Parathyroid adenoma (tissue), 2 donors: ENCODE data around the gene MSLN.

Experiments
- H2AFZ ChIP-seq: fragments of 300-600 bp; sonication (generic); one replicate; pipeline ENCODE4 v1.7.0; 2017; ENCODE audit warnings: antibody characterized with exemption, mild to moderate bottlenecking
- H3K27ac ChIP-seq: fragments of 300-600 bp; sonication (generic); one replicate; pipeline ENCODE4 v1.7.0; 2017
- H3K27me3 ChIP-seq: fragments of 300-600 bp; sonication (generic); one replicate; pipeline ENCODE4 v1.7.0; 2017; ENCODE audit warnings: low read length; ENCODE audit not compliant: control insufficient read depth, insufficient read depth
- H3K36me3 ChIP-seq: fragments of 300-600 bp; sonication (generic); one replicate; pipeline ENCODE4 v1.7.0; 2017; ENCODE audit warnings: low read length; ENCODE audit not compliant: control insufficient read depth, insufficient read depth
- H3K4me1 ChIP-seq: fragments of 300-600 bp; sonication (generic); one replicate; pipeline ENCODE4 v1.7.0; 2017; ENCODE audit warnings: control low read depth
- H3K4me2 ChIP-seq: fragments of 300-600 bp; sonication (generic); one replicate; pipeline ENCODE4 v1.7.0; 2017; ENCODE audit warnings: low read length
- H3K4me3 ChIP-seq: fragments of 300-600 bp; sonication (generic); one replicate; pipeline ENCODE4 v1.7.0; 2017; ENCODE audit warnings: low read depth, low read length
- H3K79me2 ChIP-seq: fragments of 300-600 bp; sonication (generic); one replicate; pipeline ENCODE4 v1.7.0; 2017; ENCODE audit warnings: control low read depth
- H3K9ac ChIP-seq: fragments of 300-600 bp; sonication (generic); one replicate; pipeline ENCODE4 v1.7.0; 2017; ENCODE audit warnings: mild to moderate bottlenecking
- H3K9me3 ChIP-seq: fragments of 300-600 bp; sonication (generic); one replicate; pipeline ENCODE4 v1.7.0; 2017; ENCODE audit warnings: low read length; ENCODE audit not compliant: control insufficient read depth
- CTCF ChIP-seq: fragments of 300-600 bp; sonication (generic); IDR thresholded peaks from one replicate; pipeline ENCODE4 v1.7.0; 2017; ENCODE audit warnings: antibody characterized with exemption, mild to moderate bottlenecking
- donor health status: primary hyperparathyroidism.

The MSLN gene

GRCh38 chr16:782258-782657 is 21.7 kb downstream of the MSLN start:
- Histone ChIP-seq H3K27ac (no peak overlapping the region), H3K79me2 (no peaks in the 10 kb centered on the region), H3K36me3 (no peaks in the 10 kb centered on the region), H3K9me3 (no peaks in the 10 kb centered on the region), H3K4me1 (peaks cover 3% of the 10 kb centered on the region), H3K4me2 (no peak overlapping the region), H3K27me3 (no peaks in the 10 kb centered on the region), H2AFZ (no peak overlapping the region), H3K4me3 (no peak overlapping the region), H3K9ac (no peak overlapping the region)
- no peak for TF ChIP-seq CTCF

- H2AFZ ChIP-seq, result no peak overlapping the region
Observed at GRCh38 chr16:782766-783403, 22.4 kb downstream of the MSLN start.

GRCh38 chr16:783404-784161 is 23.0 kb downstream of the MSLN start:
- no peaks in the 10 kb centered on the region for H3K27me3 ChIP-seq
- no peak overlapping the region for H3K27ac ChIP-seq
- no peak overlapping the region for H3K4me3 ChIP-seq
- no peak overlapping the region for H3K9ac ChIP-seq
- no peak overlapping the region for H2AFZ ChIP-seq
- H3K9me3 ChIP-seq, result no peaks in the 10 kb centered on the region
- H3K36me3 ChIP-seq, result no peaks in the 10 kb centered on the region
- H3K4me2 ChIP-seq, result no peak overlapping the region
- TF ChIP-seq CTCF, result no peak
- peaks cover 7% of the 10 kb centered on the region for H3K4me1 ChIP-seq
- H3K79me2 ChIP-seq, result no peaks in the 10 kb centered on the region

More at GRCh38 chr16:782766-783403, 22.4 kb downstream of the MSLN start:
- Histone ChIP-seq H3K27me3 (no peaks in the 10 kb centered on the region), H3K27ac (no peak overlapping the region), H3K4me3 (no peak overlapping the region), H3K36me3 (no peaks in the 10 kb centered on the region), H3K4me2 (no peak overlapping the region), H3K9me3 (no peaks in the 10 kb centered on the region), H3K9ac (no peak overlapping the region), H3K4me1 (peaks cover 7% of the 10 kb centered on the region), H3K79me2 (no peaks in the 10 kb centered on the region)
- no peak for TF ChIP-seq CTCF

GRCh38 chr16:784431-784830 is 23.9 kb downstream of the MSLN start:
- TF ChIP-seq CTCF, result no peak
- no peak overlapping the region for H3K9ac ChIP-seq
- no peaks in the 10 kb centered on the region for H3K27me3 ChIP-seq
- H3K79me2 ChIP-seq, result no peaks in the 10 kb centered on the region
- peaks cover 7% of the 10 kb centered on the region for H3K4me1 ChIP-seq
- H3K36me3 ChIP-seq, result no peaks in the 10 kb centered on the region
- no peak overlapping the region for H2AFZ ChIP-seq
- H3K4me3 ChIP-seq, result no peak overlapping the region
- no peak overlapping the region for H3K27ac ChIP-seq
- no peaks in the 10 kb centered on the region for H3K9me3 ChIP-seq
- H3K4me2 ChIP-seq, result no peak overlapping the region
